ENCODE measurements around the gene PRM2.

The PRM2 gene

DNA sequence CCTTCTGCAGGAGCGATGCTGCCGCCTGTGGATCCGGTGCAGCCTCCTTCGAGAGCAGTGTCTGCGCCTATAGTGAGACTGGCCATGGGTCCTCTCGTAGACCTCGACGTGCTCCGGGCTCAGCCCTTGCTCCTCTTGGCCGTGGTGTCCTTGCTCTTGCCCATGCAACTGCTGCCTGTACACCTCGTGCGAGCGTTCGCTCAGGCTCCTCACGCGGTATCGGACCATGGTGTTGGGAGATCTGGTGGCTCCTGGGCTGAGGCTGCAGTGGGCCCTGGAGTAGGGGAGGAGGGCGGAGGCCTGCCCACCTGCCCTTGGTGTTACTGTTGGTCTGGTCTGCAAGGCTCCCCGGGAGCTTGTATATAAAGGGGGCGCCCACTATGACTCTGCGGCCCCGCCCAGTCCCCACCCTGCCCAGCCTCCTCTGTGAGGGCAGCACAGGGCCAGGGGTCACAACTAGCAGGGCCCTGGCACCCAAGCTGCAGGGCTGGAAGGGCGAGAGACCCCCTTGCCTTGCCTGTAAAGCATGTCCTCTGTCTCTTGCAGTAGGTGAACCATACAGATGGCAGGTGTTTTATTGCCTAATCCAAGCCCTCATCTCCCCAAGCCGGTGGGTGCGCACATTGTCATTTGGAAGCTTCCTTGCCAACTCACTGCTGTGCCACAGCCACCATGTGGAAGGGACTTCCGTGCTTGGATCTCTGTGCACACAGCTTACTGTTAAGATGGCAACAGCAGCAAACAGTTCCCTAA, at the start of gene PRM2:
PRM2 (minus strand) TSS at position 338 of the 753 bp plus-strand sequence; CDS start at position 228, 110 bp downstream.
- no peak for TF ChIP-seq ZNF274 (IDR thresholded peaks at IDR 0.05; ENCODE audit: low read depth, low read length)

DNA sequence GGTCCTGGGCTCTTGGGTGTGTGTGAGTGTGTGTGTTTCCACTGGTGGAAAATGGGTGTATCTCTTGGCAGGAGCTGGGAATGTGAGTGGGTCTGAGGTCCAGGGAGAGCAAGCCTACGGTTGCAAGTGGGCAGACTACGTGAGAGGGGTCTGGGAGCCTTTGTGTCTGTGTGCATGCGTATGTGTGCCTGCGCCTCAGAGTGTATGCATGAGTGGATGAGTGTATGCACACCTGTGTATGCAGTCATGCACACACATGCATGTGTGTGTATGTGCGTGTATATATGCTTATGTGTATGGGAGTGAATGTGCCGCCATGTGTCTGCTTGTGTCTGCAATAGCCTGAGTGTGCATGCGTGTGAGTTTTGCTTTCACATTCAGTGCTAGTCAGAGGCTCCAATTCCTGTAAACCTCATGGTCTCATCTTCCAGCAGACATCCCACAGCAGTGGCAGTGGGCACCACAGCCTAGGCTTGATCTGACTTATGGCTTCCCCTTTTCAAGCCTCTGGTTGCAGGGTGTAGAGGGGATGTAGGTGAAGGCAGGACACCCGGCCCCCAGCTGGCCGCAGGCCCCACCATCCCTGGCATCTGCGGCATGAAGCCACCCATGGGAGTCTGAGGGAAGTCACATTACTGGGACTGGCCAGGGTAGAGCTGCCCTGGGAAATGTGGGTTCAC, 49.3 kb upstream of the PRM2 start:
- H3K4me3 ChIP-seq (ENCODE audit: low read length): no peak overlapping the region
- no peak for TF ChIP-seq ZNF274 (IDR thresholded peaks at IDR 0.05; ENCODE audit: low read depth, low read length)

More for the DNA sequence above, at the start of gene PRM2:
- H3K4me3 ChIP-seq (ENCODE audit: low read length): no peak within 1 kb of the TSS

- no peak for TF ChIP-seq ZNF274 (IDR thresholded peaks at IDR 0.05; ENCODE audit: low read depth, low read length)
- no peak overlapping the region for H3K4me3 ChIP-seq (ENCODE audit: low read length)
Observed at GRCh38 chr16:11323551-11324336, 47.5 kb upstream of the PRM2 start.

DNA sequence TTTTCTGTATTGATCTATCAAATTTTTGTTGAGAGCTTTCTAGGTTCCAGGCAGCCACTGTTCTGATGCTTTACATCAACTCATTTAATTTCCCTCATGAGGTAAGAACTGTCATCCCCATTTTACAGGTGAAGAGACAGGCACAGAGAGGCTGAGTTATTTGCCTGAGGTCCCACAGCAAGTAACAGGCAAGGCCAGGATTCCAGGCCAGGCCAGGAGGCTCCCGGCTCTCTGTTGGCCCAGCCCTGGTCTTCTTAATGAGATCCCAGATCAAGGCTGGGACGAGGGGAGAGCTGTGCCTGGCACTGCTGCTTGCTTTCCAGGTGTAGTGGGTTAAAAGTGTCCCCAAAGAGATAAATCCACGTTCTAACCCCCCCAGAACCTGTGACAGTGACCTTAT, 46.5 kb upstream of the PRM2 start:
- TF ChIP-seq ZNF274 (IDR thresholded peaks at IDR 0.05; ENCODE audit: low read depth, low read length): no peak

GRCh38 chr16:11321662-11322061, 45.4 kb upstream of the PRM2 start:
- no peak for TF ChIP-seq ZNF274 (IDR thresholded peaks at IDR 0.05; ENCODE audit: low read depth, low read length)
- no peak overlapping the region for H3K4me3 ChIP-seq (ENCODE audit: low read length)

More for the DNA sequence above, 46.5 kb upstream of the PRM2 start:
- H3K4me3 ChIP-seq (ENCODE audit: low read length): no peak overlapping the region

DNA sequence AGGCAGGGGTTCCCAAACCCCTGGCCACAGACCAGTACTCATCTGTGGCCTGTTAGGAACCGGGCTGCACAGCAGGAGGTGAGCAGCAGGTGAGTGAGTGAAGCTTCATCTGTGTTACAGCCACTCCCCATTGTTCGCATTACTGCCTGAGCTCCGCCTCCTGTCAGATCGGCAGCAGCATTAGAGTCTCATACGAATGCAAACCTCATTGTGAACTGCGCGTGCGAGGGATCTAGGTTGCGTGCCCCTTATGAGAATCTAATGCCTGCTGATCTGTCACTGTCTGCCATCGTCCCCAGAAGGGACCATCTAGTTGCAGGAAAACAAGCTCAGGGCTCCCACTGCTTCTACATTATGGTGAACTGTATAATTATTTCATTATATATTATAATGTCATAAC, 43.9 kb upstream of the PRM2 start:
- H3K4me3 ChIP-seq (ENCODE audit: low read length): no peak overlapping the region
- TF ChIP-seq ZNF274 (IDR thresholded peaks at IDR 0.05; ENCODE audit: low read depth, low read length): no peak

DNA sequence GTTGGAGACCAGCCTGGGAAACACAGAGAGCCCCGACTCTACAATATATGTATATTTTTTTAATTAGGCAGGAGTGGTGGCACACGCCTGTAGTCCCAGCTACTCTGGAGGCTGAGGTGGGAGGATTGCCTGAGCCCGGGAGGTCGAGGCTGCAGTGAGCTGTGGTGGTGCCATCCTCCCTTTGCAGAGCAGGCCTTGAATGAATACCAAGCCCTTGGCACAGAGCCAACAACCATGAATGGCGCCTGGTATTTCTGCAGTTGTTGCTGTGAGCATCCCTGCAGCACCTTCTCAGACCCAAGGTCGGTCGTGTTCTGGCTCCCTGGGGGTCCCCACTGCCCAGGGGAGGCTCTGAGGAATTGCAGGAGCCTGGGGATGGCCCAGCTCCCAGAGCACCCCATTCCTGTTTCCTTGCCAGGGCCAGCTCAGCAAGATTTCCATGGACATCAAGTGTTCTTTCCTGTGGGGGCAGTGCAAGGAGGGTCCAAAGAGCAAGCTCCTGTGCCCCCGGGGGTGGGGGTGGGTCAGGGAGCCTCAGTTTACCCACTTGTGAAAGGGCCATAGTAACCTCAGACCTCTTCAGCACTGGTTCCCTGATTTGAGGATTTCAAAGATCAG, 43.4 kb upstream of the PRM2 start:
- no peak for TF ChIP-seq ZNF274 (IDR thresholded peaks at IDR 0.05; ENCODE audit: low read depth, low read length)
- no peak overlapping the region for H3K4me3 ChIP-seq (ENCODE audit: low read length)

DNA sequence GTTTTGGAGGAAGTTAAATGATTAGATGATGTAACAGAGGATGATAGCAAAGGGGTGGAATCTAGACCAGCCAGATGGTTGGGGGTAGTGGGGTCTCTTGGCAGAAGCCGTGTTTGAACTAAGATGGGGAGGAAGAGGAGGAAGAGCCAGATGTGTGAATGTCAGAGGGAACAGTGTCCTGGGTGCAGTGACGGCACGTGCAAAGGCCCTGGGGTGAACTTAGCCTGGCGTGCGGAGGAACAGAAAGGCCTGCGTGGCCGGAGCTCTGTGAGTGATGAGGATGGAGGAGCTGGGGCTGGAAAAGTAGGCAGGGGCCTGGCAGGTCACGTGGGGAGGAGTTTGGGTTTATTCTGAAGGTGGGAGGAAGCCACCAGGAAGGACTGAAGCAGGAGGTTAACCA, 42.5 kb upstream of the PRM2 start:
- no peak overlapping the region for H3K4me3 ChIP-seq (ENCODE audit: low read length)
- no peak for TF ChIP-seq ZNF274 (IDR thresholded peaks at IDR 0.05; ENCODE audit: low read depth, low read length)

DNA sequence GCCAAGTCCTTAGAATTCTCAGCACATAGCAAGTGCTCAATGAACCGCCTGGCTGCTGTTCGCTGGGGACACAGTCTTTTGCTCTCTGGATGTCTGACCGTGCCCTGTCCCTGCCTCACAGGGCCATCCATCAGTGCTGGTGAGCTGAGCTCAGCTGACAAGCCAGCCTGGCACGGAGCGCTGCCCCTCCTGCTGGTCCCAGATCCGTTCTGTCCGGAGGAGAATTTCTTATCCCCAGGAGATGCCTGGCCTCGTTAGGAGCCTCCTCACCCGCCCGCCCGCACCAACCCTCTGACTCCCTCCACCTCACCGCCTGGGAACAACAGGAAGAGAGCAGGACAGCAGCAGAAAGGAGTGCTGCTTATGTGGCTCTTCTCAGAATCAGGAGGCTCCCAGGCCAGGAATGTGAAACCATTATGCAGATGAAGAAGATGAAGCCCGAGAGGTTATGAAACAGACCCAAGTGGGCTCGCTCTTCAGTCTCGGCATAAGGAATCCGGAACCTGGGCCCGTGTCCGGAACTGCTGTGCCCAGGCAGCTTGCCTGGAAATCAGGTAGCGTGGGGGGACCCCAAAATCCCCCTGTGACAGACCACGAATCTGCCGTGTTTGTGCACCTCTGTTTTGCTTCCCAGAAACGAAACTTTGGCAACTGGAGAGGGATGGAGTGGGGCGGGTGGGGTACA, 40.2 kb upstream of the PRM2 start:
- H3K4me3 ChIP-seq (ENCODE audit: low read length): no peak overlapping the region
- no peak for TF ChIP-seq ZNF274 (IDR thresholded peaks at IDR 0.05; ENCODE audit: low read depth, low read length)

DNA sequence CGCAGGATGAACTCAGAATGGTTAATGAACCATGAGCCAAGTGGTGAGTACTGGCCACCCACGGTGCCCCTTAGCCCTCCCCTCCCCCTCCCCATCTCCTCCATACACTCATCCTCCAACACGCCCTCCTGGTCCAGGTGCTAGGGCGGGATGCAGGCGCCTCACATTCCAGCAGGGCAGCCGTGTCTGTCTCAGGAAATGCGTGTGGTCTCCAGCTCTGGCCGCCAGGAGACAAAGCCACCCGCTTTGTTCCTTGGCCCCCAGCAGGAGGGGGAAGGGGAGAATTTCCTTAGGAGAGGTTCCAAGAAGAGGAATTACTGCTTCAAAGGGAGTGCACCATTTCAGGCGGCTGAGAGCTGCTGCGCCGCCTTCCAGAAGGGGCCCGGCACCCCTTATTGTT, 39.2 kb upstream of the PRM2 start:
- H3K4me3 ChIP-seq (ENCODE audit: low read length): no peak overlapping the region
- no peak for TF ChIP-seq ZNF274 (IDR thresholded peaks at IDR 0.05; ENCODE audit: low read depth, low read length)

GRCh38 chr16:11314309-11314894, 38.1 kb upstream of the PRM2 start:
- TF ChIP-seq ZNF274 (IDR thresholded peaks at IDR 0.05; ENCODE audit: low read depth, low read length): no peak
- H3K4me3 ChIP-seq (ENCODE audit: low read length): no peak overlapping the region

DNA sequence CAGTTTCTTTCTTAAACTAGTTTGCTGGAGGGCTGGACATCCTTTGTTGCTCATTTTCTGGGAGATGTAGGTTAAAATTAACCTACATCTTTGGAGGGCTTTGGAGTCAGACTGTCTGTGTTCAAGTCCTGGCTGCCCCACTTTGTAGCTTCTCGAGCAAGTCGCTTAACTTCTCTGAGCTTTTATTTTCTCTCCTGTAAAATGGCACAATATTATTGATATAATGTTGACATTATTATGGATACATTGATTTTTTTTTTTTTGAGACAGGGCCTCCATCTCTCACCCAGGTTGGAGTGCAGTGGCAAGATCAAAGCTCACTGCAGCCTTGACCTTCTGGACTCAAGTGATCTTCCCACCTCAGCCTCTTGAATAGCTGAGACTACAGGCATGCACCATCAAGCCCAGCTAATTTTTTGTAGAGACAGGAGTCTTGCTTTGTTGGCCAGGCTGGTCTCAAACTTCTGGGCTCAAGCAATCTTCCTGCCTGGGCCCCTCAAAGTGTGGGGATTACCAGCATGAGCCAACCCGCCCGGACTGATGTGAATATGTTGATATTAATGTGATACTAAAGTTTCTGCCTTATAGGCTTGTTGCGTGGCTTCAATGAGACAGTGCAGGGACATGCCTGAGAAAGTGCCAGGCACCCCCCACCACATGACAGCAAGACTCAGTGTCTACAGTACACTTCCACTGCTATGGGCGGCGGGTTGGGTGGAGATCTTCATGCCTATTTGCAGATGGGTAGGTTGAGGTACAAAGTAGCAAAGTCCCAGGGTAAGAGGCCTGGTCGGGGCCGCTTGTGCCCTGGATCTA, 37.4 kb upstream of the PRM2 start:
- H3K4me3 ChIP-seq (ENCODE audit: low read length): no peak overlapping the region
- no peak for TF ChIP-seq ZNF274 (IDR thresholded peaks at IDR 0.05; ENCODE audit: low read depth, low read length)

Data from GM08714 (cell line).